Smooth muscle cell of trachea (primary cell): Measurements from ENCODE around the gene USP17L26. TPM values are rescaled to one million over a fixed set of nuclear protein-coding genes. Genes with fewer than 3 reads are reported as not detected.

ENCODE experiments used
- total RNA-seq: library from RNA; depleted of rRNA; stranded (reverse); fragments of >200 nt; gene quantifications from 2 replicates; pipeline ENCODE4 v1.2.1, GENCODE V29; 2014

Gene USP17L26
- total RNA-seq, result not detected in 2 replicates

GRCh38 chr4:9334358-9334757 is at the start of gene USP17L26:
Gene USP17L26 (plus strand): TSS chr4:9334658. CDS start chr4:9334658, 0 bp downstream.

GRCh38 chr4:9324865-9325264 is 9.6 kb upstream of the USP17L26 start, which contains the start of gene USP17L24:
Gene USP17L24 (plus strand): TSS chr4:9325165. CDS start chr4:9325165, 0 bp downstream.

GRCh38 chr4:9329611-9330010 is 4.8 kb upstream of the USP17L26 start, which contains the start of gene USP17L25:
Gene USP17L25 (plus strand): TSS chr4:9329911. CDS start chr4:9329911, 0 bp downstream.

GRCh38 chr4:9339103-9339502 is 4.6 kb downstream of the USP17L26 start, which contains the start of gene USP17L5:
Gene USP17L5 (plus strand): TSS chr4:9339403. CDS start chr4:9339403, 0 bp downstream.

GRCh38 chr4:9343848-9344247 is 9.4 kb downstream of the USP17L26 start, which contains the start of gene USP17L27:
Gene USP17L27 (plus strand): TSS chr4:9344148. CDS start chr4:9344148, 0 bp downstream.

GRCh38 chr4:9348593-9348992 is 14.1 kb downstream of the USP17L26 start, which contains the start of gene USP17L28:
Gene USP17L28 (plus strand): TSS chr4:9348893. CDS start chr4:9348893, 0 bp downstream.

GRCh38 chr4:9353338-9353737 is 18.9 kb downstream of the USP17L26 start, which contains the start of gene USP17L29:
Gene USP17L29 (plus strand): TSS chr4:9353638. CDS start chr4:9353638, 0 bp downstream.

GRCh38 chr4:9362829-9363228 is 28.4 kb downstream of the USP17L26 start, which contains the start of gene USP17L30:
Gene USP17L30 (plus strand): TSS chr4:9363129. CDS start chr4:9363129, 0 bp downstream.

Other genes starting within 250 kb of the USP17L26 start
- not detected in 2 replicates for gene FAM90A26, start 164.2 kb upstream of the USP17L26 start, total RNA-seq
- gene USP17L10, start 124.0 kb upstream of the USP17L26 start, total RNA-seq, result not detected in 2 replicates
- not detected in 2 replicates for gene USP17L11, start 119.3 kb upstream of the USP17L26 start, total RNA-seq
- not detected in 2 replicates for gene USP17L12, start 114.5 kb upstream of the USP17L26 start, total RNA-seq
- not detected in 2 replicates for gene USP17L13, start 109.8 kb upstream of the USP17L26 start, total RNA-seq
- gene USP17L15, start 100.3 kb upstream of the USP17L26 start, total RNA-seq, result not detected in 2 replicates
- gene USP17L17, start 90.8 kb upstream of the USP17L26 start, total RNA-seq, result not detected in 2 replicates
- gene USP17L18, start 86.0 kb upstream of the USP17L26 start, total RNA-seq, result not detected in 2 replicates
- gene USP17L19, start 81.3 kb upstream of the USP17L26 start, total RNA-seq, result not detected in 2 replicates
- not detected in 2 replicates for gene USP17L20, start 76.5 kb upstream of the USP17L26 start, total RNA-seq
- gene USP17L21, start 71.8 kb upstream of the USP17L26 start, total RNA-seq, result not detected in 2 replicates
- gene USP17L22, start 67.0 kb upstream of the USP17L26 start, total RNA-seq, result not detected in 2 replicates
- not detected in 2 replicates for gene USP17L24, start 9.5 kb upstream of the USP17L26 start, total RNA-seq
- not detected in 2 replicates for gene USP17L25, start 4.7 kb upstream of the USP17L26 start, total RNA-seq
- not detected in 2 replicates for gene USP17L5, start 4.7 kb downstream of the USP17L26 start, total RNA-seq
- gene USP17L27, start 9.5 kb downstream of the USP17L26 start, total RNA-seq, result not detected in 2 replicates
- gene USP17L28, start 14.2 kb downstream of the USP17L26 start, total RNA-seq, result not detected in 2 replicates
- not detected in 2 replicates for gene USP17L29, start 19.0 kb downstream of the USP17L26 start, total RNA-seq
- not detected in 2 replicates for gene USP17L30, start 28.5 kb downstream of the USP17L26 start, total RNA-seq
- gene DEFB131A, start 109.8 kb downstream of the USP17L26 start, total RNA-seq, result not detected in 2 replicates